H1 (cell line): ENCODE measurements around the gene PARD6B. TPM values are rescaled to one million over a fixed set of nuclear protein-coding genes. Genes with fewer than 3 reads are reported as not detected.

Experiments used
- CTCF ChIA-PET: fragments of 300-600 bp; sonication (Branson Sonifier 250); formaldehyde crosslinking; loops from one replicate; lab custom pipeline; 2021; ENCODE audit not compliant: partially characterized antibody; lab: Charles Lee
- POLR2A ChIA-PET: fragments of 300-600 bp; sonication (Branson Sonifier 250); formaldehyde crosslinking; loops from one replicate; lab custom pipeline; 2021; ENCODE audit warnings: inconsistent platforms; ENCODE audit not compliant: partially characterized antibody; lab: Charles Lee
- DNase-seq, 2 experiments: peaks; one replicate each; pipeline versions ENCODE4 v3.0.0 to v3.0.0-alpha.2; 2010 to 2022; ENCODE audit warnings: low spot score in 2 of 2, low read depth in 1 of 2, mixed read lengths in 1 of 2
- FAIRE-seq: peaks from 2 replicates; lab custom pipeline; 2011; peaks lifted over from hg19 to GRCh38; lab: Jason Lieb, UNC
- H2AFZ ChIP-seq: 2 replicates; pipeline ENCODE4 v1.8.1; 2012; ENCODE audit warnings: low read length, inconsistent platforms
- H2AK5ac ChIP-seq: 2 replicates; pipeline ENCODE4 v1.6.1; 2013; ENCODE audit warnings: low read depth, low read length
- H2BK120ac ChIP-seq: replicated peaks from 2 replicates; pipeline ENCODE3; 2013; ENCODE audit warnings: low read depth, low read length, inconsistent platforms
- H2BK12ac ChIP-seq: 2 replicates; pipeline ENCODE4 v1.6.1; 2013; ENCODE audit warnings: low read depth, low read length
- H2BK15ac ChIP-seq: 2 replicates; pipeline ENCODE4 v1.6.1; 2013; ENCODE audit warnings: low read length
- H2BK20ac ChIP-seq: 2 replicates; pipeline ENCODE4 v1.6.1; 2013; ENCODE audit warnings: low read length
- H2BK5ac ChIP-seq: 2 replicates; pipeline ENCODE4 v1.6.1; 2013; ENCODE audit warnings: low read depth, low read length
- H3K14ac ChIP-seq: 2 replicates; pipeline ENCODE4 v1.6.1; 2013; ENCODE audit warnings: inconsistent platforms; ENCODE audit not compliant: insufficient read length
- H3K18ac ChIP-seq: 2 replicates; pipeline ENCODE4 v1.6.1; 2013; ENCODE audit warnings: low read length; ENCODE audit errors: extremely low read depth
- H3K23ac ChIP-seq: 2 replicates; pipeline ENCODE4 v1.6.1; 2013; ENCODE audit warnings: inconsistent platforms; ENCODE audit not compliant: insufficient read length
- H3K23me2 ChIP-seq: 2 replicates; pipeline ENCODE4 v1.6.1; 2013; ENCODE audit warnings: low read depth, low read length
- H3K27ac ChIP-seq: 2 replicates; pipeline ENCODE4 v1.6.1; 2011; ENCODE audit warnings: low read depth, low read length, inconsistent platforms
- H3K27me3 ChIP-seq, 4 experiments: replicated peaks in 1 of 4; 1 replicate in 1 of 4; 2 replicates in 3 of 4; pipeline versions ENCODE4 v1.6.1 to v1.8.1; 2011 to 2013; ENCODE audit warnings: low read length in 3 of 4, mild to moderate bottlenecking in 3 of 4, inconsistent platforms in 2 of 4, mixed read lengths in 2 of 4, moderate library complexity in 1 of 4; ENCODE audit not compliant: control insufficient read depth in 3 of 4, insufficient read depth in 3 of 4; ENCODE audit errors: extremely low read depth in 1 of 4
- H3K36me3 ChIP-seq, 4 experiments: 2 replicates each; pipeline versions ENCODE4 v1.6.1 to v1.8.1; 2011 to 2013; ENCODE audit warnings: mild to moderate bottlenecking in 4 of 4, low read length in 3 of 4, moderate library complexity in 2 of 4, control low read depth in 1 of 4, inconsistent platforms in 1 of 4; ENCODE audit not compliant: insufficient read depth in 4 of 4, control insufficient read depth in 2 of 4
- H3K4ac ChIP-seq: replicated peaks from 2 replicates; pipeline ENCODE3; 2013; ENCODE audit warnings: low read length, low read depth, mixed read lengths, inconsistent platforms; ENCODE audit not compliant: insufficient read length
- H3K4me1 ChIP-seq, 4 experiments: replicated peaks in 1 of 4; 1 replicate in 1 of 4; 2 replicates in 3 of 4; pipeline versions ENCODE4 v1.6.1 to v1.8.1; 2011 to 2013; ENCODE audit warnings: low read length in 3 of 4, inconsistent platforms in 2 of 4, mixed read lengths in 1 of 4; ENCODE audit not compliant: insufficient read depth in 4 of 4, control insufficient read depth in 3 of 4
- H3K4me2 ChIP-seq, 2 experiments: 2 replicates each; pipeline versions ENCODE4 v1.6.1 to v1.8.1; 2011 to 2013; ENCODE audit warnings: low read depth in 2 of 2, low read length in 2 of 2, control low read depth in 1 of 2, inconsistent platforms in 1 of 2, mild to moderate bottlenecking in 1 of 2; ENCODE audit not compliant: insufficient read depth in 1 of 2
- H3K4me3 ChIP-seq, 4 experiments: fragments of 200-600, 300-600 bp in 1 of 4; sonication (generic), shearing (Covaris generic), sonication (Bioruptor Twin) in 1 of 4; 2 replicates each; pipeline versions ENCODE4 v1.5.1 to v1.8.1; 2011 to 2016; ENCODE audit warnings: low read length in 4 of 4, low read depth in 3 of 4, control low read depth in 2 of 4, inconsistent platforms in 2 of 4, mild to moderate bottlenecking in 2 of 4, mixed read lengths in 1 of 4, moderate library complexity in 1 of 4; ENCODE audit not compliant: insufficient read depth in 2 of 4; ENCODE audit errors: extremely low read depth in 1 of 4
- H3K56ac ChIP-seq: replicated peaks from 2 replicates; pipeline ENCODE3; 2013; ENCODE audit warnings: low read depth, mild to moderate bottlenecking, mixed read lengths, low read length, inconsistent platforms; ENCODE audit not compliant: insufficient read length
- H3K79me1 ChIP-seq: 2 replicates; pipeline ENCODE4 v1.6.1; 2013; ENCODE audit warnings: low read depth, low read length, control low read depth
- H3K79me2 ChIP-seq, 2 experiments: 2 replicates each; pipeline versions ENCODE4 v1.6.1 to v1.8.1; 2012 to 2013; ENCODE audit warnings: low read length in 2 of 2, mild to moderate bottlenecking in 2 of 2, inconsistent platforms in 1 of 2; ENCODE audit not compliant: insufficient read depth in 2 of 2, control insufficient read depth in 1 of 2
- H3K9ac ChIP-seq, 4 experiments: replicated peaks in 1 of 4; 1 replicate in 1 of 4; 2 replicates in 3 of 4; pipeline versions ENCODE4 v1.6.1 to v1.8.1; 2011 to 2013; ENCODE audit warnings: low read depth in 3 of 4, low read length in 3 of 4, control low read depth in 2 of 4, mild to moderate bottlenecking in 2 of 4, moderate library complexity in 2 of 4, inconsistent platforms in 1 of 4; ENCODE audit errors: extremely low read depth in 1 of 4
- H3K9me3 ChIP-seq, 2 experiments: 2 replicates each; pipeline versions ENCODE4 v1.6.1 to v1.8.1; 2012 to 2013; ENCODE audit warnings: mild to moderate bottlenecking in 2 of 2, moderate library complexity in 2 of 2, control low read depth in 1 of 2, inconsistent platforms in 1 of 2, low read depth in 1 of 2, low read length in 1 of 2, mixed read lengths in 1 of 2; ENCODE audit not compliant: insufficient read depth in 2 of 2
- H4K20me1 ChIP-seq, 2 experiments: replicated peaks in 1 of 2; 2 replicates each; pipeline versions ENCODE3 to v1.8.1; 2011 to 2013; ENCODE audit warnings: inconsistent platforms in 2 of 2, low read length in 2 of 2, mild to moderate bottlenecking in 1 of 2; ENCODE audit not compliant: insufficient read depth in 2 of 2, control insufficient read depth in 1 of 2
- H4K5ac ChIP-seq: 2 replicates; pipeline ENCODE4 v1.6.1; 2013; ENCODE audit warnings: low read length, low read depth, mixed read lengths, inconsistent platforms; ENCODE audit not compliant: insufficient read length
- H4K8ac ChIP-seq: 2 replicates; pipeline ENCODE4 v1.8.0; 2013; ENCODE audit warnings: mild to moderate bottlenecking, moderate library complexity, low read length, inconsistent platforms; ENCODE audit not compliant: insufficient read depth; ENCODE audit errors: extremely low read depth
- H4K91ac ChIP-seq: replicated peaks from 2 replicates; pipeline ENCODE3; 2013; ENCODE audit warnings: low read length, mixed read lengths, inconsistent platforms; ENCODE audit not compliant: insufficient read length
- HDAC6 ChIP-seq: IDR thresholded peaks from one replicate; pipeline ENCODE4 v1.7.1; 2012; ENCODE audit warnings: low read depth, mild to moderate bottlenecking, inconsistent platforms, low read length, moderate library complexity
- NANOG ChIP-seq: IDR thresholded peaks from 2 replicates; pipeline ENCODE4 v1.6.1; 2011; ENCODE audit warnings: low read length, low read depth, mild to moderate bottlenecking, inconsistent platforms; ENCODE audit not compliant: insufficient read depth, poor library complexity, severe bottlenecking
- PHF8 ChIP-seq: fragments of 200-600 bp; sonication (generic); conservative IDR thresholded peaks from 2 replicates; pipeline ENCODE4 v1.7.1; 2012; ENCODE audit warnings: low read depth, mild to moderate bottlenecking, inconsistent platforms, low read length, moderate library complexity
- POLR2A ChIP-seq, 2 experiments: IDR thresholded peaks; 1 replicate in 1 of 2; 2 replicates in 1 of 2; pipeline ENCODE4 v1.6.1; 2011; ENCODE audit warnings: low read depth in 2 of 2, low read length in 2 of 2, mild to moderate bottlenecking in 2 of 2; ENCODE audit errors: control extremely low read depth in 1 of 2
- WGBS, 2 experiments: shearing (Covaris generic) in 1 of 2; methylation state at CpG; one replicate each; pipeline versions ENCODE4 v1.1.6 to v1.1.7; 2013 to 2015; ENCODE audit warnings: low lambda C conversion rate in 2 of 2, mixed read lengths in 2 of 2, inconsistent platforms in 1 of 2, low coverage in 1 of 2, missing lambda C conversion rate in 1 of 2; ENCODE audit not compliant: insufficient replicate concordance in 2 of 2, insufficient coverage in 1 of 2, insufficient read length in 1 of 2; ENCODE audit errors: extremely low coverage in 1 of 2, missing lambda C conversion rate in 1 of 2; 5-methylcytosine and 5-hydroxymethylcytosine counted together
- polyA plus RNA-seq, 7 experiments: library from polyadenylated mRNA; depleted of rRNA in 3 of 7; stranded (reverse) in 5 of 7; unstranded in 2 of 7; fragments of >200 nt in 5 of 7; fragments of 200-250 nt in 2 of 7; gene quantifications; 1 replicate in 5 of 7; 2 replicates in 1 of 7; 4 replicates in 1 of 7; pipeline versions ENCODE4 v1.2.1 to v1.2.3, GENCODE V29; 2011 to 2013; ENCODE audit warnings: missing spikeins in 2 of 7, mixed read lengths in 2 of 7
- total RNA-seq: library from RNA; stranded (reverse); fragmentation: NEBNext Ultra II Directional; extraction: Animal tissue kit (Norgen Biotek cat#: 25700); gene quantifications from 2 replicates; pipeline ENCODE4 v1.2.1, GENCODE V29; 2021

The PARD6B gene
- total and polyA plus RNA-seq, 2 of the 8 experiments (the other 6 are each of a cell fraction or from before 2014, with no cell fraction given), result 5.2 to 34.1 TPM

GRCh38 chr20:50792708-50793574, 61.6 kb downstream of the PARD6B start:
- Histone ChIP-seq H2BK15ac (peak overlapping the region; percentile 81; the same call in 1 of the 2 replicates), H2BK5ac (no peak overlapping the region), H3K23ac (no peak overlapping the region), H3K23me2 (peaks cover 1% of the 10 kb centered on the region; the same call in 1 of the 2 replicates), H3K56ac (no peak overlapping the region), H4K91ac (no peak overlapping the region), H2AFZ (no peak overlapping the region), H2BK20ac (no peak overlapping the region), H2AK5ac (no peak overlapping the region), H2BK120ac (no peak overlapping the region), H2BK12ac (peak overlapping the region; percentile 80; the same call in 1 of the 2 replicates), H4K5ac (no peak overlapping the region), H4K20me1 (no peaks in the 10 kb centered on the region), H3K18ac (no peak overlapping the region), H3K79me2 (no peaks in the 10 kb centered on the region; a peak in 1 of 4 replicates), H3K9me3 (no peaks in the 10 kb centered on the region), H3K14ac (no peak overlapping the region), H3K4me3 (no peak overlapping the region), H3K9ac (no peak overlapping the region), H3K4me1 (peaks cover 2 to 4% (median 3%) of the 10 kb centered on the region in 4 experiments; a peak in 5 of 7 replicates), H3K36me3 (no peaks in the 10 kb centered on the region), H4K8ac (no peak overlapping the region), H3K27ac (no peak overlapping the region), H3K27me3 (no peaks in the 10 kb centered on the region; a peak in 1 of 7 replicates), H3K4ac (no peak overlapping the region), H3K79me1 (no peaks in the 10 kb centered on the region), H3K4me2 (no peak overlapping the region; a peak in 1 of 4 replicates)
- WGBS, 2 experiments, result 81% methylated on average over 14 of the region's 14 CpGs; no CpG with 5 or more reads in 1 of the 2 experiments
- no peak for TF ChIP-seq NANOG
- no peak for TF ChIP-seq PHF8
- no peak for TF ChIP-seq HDAC6
- TF ChIP-seq POLR2A (IDR thresholded peaks at IDR 0.05; ENCODE audit: control extremely low read depth in 1 of 2, low read depth in 2 of 2, low read length in 2 of 2), result no peak
- ChIA-PET CTCF (interaction anchor here (0.6 to 7.8 kb wide), 34 partner anchors 9 to 659 kb away, joined by 3 to 68 read pairs (median 3); partner anchors contain the start of genes DPM1 and MOCS3), POLR2A (interaction anchor here (0.6 to 1.5 kb wide), 2 partner anchors 138 to 164 kb away, joined by 3 to 10 read pairs; partner anchors contain the start of gene ADNP)
- DNase-seq (no peak), FAIRE-seq (no peak)
